GM19324 (cell line): ENCODE data around the gene PGM2L1.
"Not testable (repeated sequence)": the region's sequence is repeated elsewhere in the genome, so short reads cannot be mapped to it uniquely, and the experiment has no call there.

Experiments used
- ATAC-seq: cut with Tn5 transposase; IDR thresholded peaks from one replicate; pipeline ENCODE4 v1.9.1; 2021; ENCODE audit warnings: mild to moderate bottlenecking, moderate library complexity; ENCODE audit not compliant: unreplicated experiment, low FRiP score

Gene PGM2L1

GRCh38 chr11:74398244-74399159, at the start of gene PGM2L1:
PGM2L1 (minus strand) TSS chr11:74398433; CDS start chr11:74398161, 272 bp downstream.
- ATAC-seq = peak; percentile 93

DNA sequence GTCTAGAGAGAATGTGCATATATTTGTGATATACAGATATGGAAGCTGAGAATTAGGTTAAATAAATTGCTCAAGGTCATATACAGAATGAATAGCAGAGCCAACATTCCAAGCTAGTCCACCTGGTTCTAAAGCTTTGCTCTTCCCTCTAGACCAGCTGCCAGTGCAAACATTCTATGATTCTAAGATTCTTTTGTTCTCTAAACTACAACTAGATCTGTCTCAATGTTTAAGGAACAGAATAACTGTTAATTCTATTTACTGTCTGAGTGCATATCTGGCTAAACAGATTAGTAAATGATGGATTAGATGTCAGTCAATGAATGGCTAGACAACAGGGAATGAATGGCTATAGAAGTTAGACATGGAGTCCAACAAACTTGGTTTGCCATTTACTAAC, 49.5 kb upstream of the PGM2L1 start:
- no peak for ATAC-seq

GRCh38 chr11:74446532-74446938, 48.3 kb upstream of the PGM2L1 start:
- ATAC-seq = no peak

- ATAC-seq = no peak
Observed at GRCh38 chr11:74444173-74444826, 46.1 kb upstream of the PGM2L1 start.

DNA sequence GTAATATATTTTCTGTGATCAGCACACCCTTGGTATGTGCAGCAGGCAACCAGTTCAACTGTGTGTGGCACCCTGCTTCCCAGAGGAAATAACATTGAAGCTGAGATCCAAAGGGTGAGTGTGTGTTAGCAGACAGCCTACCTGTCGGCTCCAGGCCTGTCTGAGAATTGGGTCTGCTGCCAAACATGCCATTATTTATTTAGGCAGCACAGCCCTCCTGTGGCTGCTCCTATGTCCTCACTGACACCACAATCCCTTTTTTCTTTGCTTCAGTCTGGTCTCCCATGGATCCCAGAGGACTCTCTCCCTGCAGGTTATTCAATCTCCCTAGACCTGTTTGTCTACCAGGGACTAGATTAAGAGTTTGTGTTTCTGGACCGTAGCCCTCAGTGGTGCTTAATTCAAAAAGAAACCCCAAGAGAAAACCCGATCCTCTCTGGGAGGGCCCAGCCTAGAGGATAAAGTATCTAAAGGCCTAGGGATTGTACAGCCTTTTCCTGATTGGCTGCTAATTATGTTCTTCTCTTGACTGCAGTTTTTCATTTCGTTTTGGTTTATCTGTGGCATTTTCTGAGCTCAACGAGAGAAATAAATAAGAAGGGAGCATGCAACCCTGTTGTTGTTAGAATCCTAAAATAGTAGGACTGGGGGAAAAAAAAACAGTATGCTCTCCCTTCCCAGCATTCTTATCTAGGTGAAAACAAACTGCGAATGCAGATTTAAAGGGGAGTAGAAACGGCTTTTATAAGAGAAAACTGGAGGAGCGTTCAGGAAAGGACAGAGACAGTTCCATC, 45.0 kb upstream of the PGM2L1 start:
- ATAC-seq = no peak

GRCh38 chr11:74442636-74443035, 44.4 kb upstream of the PGM2L1 start:
- ATAC-seq = no peak

DNA sequence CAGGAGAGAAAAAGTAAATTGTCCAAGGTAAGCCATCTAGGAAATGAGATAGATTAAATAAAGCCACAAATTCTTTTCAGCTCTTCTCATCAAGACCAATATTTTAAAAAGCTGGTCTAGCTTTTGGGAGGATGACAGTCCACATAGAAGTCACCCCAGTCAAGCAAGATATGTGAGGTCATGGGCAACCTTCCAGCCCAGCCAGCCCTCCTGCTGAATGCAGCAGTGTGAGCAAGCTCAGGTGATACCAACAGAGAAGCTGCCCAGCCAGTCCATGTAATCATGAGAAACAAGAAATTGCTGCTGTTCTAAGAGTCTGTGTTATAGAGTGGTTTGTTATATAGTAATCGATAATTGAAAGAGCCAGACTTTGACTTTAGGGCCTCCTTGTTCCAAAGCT, 40.4 kb upstream of the PGM2L1 start:
- ATAC-seq = no peak

- ATAC-seq = no peak
Observed at GRCh38 chr11:74437441-74438042, 39.3 kb upstream of the PGM2L1 start.

GRCh38 chr11:74434528-74434927, 36.3 kb upstream of the PGM2L1 start:
- no peak for ATAC-seq

DNA sequence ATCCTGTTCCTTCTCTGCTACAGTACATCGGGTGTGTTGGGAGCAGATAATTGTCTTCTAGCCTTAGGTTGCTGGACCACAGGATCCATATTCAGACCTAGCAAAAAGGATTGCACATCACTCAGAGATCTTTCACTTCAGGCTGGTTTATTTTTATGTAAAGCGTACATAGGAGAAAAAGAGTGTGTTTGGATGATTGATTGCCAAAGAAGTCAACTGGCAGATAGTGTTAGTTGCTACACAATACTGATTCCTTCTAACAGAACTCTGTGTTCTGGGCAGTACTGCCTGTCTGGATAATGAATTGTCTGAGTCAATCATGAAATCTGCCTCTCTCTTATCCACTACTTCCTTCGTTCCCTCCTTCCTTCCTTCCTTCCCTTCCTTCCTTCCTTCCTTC, 31.0 kb upstream of the PGM2L1 start:
- no peak for ATAC-seq

GRCh38 chr11:74427384-74427886, 29.2 kb upstream of the PGM2L1 start:
- no peak for ATAC-seq

- no peak for ATAC-seq
Observed at GRCh38 chr11:74425100-74425499, 26.9 kb upstream of the PGM2L1 start.

DNA sequence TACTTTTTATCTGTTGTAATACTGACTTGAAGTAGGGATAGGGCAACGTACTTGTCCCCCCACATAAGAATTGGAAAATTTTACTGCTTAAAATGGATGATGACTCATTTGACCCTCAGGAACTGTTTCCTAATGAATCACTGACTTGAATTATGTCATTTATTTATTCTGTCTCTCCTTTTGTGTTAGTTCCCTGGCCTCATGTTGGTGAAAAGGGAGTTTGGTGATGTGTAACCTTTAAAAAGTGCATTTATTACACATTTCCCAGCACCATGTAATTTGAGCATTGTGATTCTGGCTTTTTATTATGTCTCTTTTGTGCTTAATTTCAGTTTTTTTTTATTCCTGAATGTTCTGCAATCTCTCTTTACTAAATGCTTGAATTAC, 20.3 kb upstream of the PGM2L1 start:
- ATAC-seq = no peak

DNA sequence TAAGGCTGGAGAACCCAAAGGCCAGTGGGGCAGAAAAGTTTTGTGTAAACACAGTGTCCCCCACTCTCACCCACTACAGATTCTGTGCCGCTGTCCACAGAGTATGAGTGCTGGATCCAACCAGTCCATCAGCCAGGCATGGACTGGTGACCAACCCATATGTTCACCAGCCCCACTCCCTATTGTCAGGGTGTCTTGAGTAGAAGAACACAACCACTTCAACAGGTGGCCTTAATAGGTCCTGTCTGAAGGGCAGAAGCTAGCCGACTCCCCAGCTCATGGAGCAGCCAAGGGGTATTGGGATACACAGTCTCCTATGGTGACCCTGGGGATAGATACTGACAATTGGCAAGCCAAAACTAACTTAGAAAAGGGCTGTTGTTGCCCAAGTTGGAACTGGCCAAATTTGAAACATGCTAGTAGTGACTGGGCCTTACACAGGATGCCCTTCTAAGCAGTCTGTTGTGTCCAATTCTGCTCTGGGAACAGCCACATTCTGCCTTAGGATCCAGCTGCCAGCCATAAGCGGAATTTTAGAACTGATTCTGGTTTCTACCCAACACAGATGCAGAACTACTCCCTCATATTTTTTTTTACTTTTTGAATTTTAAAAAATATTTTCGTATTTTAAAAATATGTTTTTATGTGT, 19.8 kb upstream of the PGM2L1 start:
- ATAC-seq = no peak

DNA sequence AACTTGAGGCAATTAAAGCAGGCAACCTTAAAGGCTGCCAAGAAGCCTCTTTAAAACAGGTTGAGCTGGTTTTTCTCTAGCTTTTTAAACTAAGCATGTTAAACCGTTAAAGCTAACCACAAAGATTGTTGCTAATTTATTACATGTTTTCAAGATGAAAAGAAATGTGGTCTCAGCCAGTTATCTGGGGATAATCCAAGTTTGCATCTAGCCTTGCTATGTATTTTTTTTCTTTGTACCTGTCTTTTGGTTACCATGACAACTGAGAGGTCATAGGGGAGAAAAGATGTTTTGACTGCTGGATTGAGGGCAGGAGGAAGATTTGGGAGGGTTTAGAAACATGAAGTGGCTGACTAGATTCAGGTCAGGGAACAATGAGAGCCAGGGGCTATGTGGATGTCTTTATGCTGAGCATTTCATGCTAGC, 19.2 kb upstream of the PGM2L1 start:
- no peak for ATAC-seq

DNA sequence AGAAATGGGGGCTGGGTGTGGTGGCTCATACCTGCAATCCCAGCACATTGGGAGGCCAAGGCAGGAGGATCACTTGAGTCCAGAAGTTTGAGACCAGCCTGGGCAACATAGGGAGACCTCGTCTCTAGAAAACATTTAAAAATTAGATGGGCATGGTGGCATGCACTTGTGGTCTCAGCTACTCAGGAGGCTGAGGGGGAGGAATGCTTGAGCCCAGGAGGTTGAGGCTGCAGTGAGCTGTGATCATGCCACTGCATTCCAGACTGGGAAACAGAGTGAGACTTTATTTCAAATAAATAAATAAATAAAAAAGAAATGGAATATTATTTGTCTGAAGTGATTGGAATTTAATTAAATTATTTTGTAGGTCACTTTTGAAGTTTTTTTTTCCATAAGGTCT, 18.7 kb upstream of the PGM2L1 start:
- not testable (repeated sequence) for ATAC-seq

DNA sequence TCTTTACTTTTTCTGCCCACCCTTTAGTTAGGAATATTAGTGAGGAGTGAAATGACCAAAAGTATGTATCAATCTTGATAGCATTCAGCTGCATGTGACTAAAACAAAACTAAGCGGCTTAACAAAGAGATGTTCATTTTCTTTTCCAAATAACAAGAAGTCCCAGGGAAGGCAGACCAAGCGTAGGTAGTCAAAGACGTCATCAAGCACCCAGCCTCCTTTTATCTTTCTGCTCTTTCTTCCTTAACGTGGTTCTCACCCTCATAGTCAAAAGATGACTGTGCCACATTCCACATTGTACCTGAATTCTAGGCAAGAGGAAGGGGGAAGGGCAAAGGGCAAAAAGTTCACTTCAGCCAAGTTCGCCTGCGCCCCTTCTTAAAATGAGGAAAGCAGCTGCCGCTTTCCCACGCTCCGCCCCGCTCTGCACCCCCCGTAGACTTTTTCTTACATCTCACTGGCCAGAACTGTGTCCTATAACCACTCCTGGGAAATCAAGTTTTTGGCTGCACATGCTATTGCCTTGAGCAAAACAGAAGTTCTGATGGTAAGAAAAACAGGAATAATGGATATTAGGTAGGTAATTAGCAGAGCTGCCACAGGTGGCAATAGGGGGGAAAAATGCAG, 14.6 kb upstream of the PGM2L1 start:
- no peak for ATAC-seq

- ATAC-seq = no peak
Observed at GRCh38 chr11:74412321-74412720, 14.1 kb upstream of the PGM2L1 start.

DNA sequence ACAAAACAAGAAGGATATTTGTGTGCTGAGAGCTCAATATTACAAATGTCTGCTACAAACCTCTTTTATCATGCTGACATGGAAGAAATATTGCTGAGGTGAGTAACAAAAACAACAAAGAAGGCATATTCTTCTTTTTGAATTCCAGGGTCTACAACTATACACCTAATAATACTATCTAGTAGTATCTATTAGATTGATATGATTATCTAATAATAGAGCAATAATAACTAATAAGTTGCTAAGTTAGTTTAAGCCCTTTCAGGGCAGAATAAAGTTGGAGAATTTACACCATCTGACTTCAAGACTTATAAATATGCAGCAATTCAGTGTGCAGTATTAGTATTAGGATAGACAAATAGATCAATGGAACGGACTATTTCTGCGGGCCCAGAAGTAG, 11.4 kb upstream of the PGM2L1 start:
- no peak for ATAC-seq
